GM19328 (cell line): ENCODE measurements around the gene SH3RF2.
"Not testable (repeated sequence)": the region's sequence is repeated elsewhere in the genome, so short reads cannot be mapped to it uniquely, and the experiment has no call there.

Source experiments
- ATAC-seq: cut with Tn5 transposase; IDR thresholded peaks from one replicate; pipeline ENCODE4 v1.9.1; 2021; ENCODE audit warnings: mild to moderate bottlenecking, moderate library complexity; ENCODE audit not compliant: unreplicated experiment

SH3RF2 gene

GRCh38 chr5:146005264-146005663, 68.9 kb downstream of the SH3RF2 start:
- no peak for ATAC-seq

DNA sequence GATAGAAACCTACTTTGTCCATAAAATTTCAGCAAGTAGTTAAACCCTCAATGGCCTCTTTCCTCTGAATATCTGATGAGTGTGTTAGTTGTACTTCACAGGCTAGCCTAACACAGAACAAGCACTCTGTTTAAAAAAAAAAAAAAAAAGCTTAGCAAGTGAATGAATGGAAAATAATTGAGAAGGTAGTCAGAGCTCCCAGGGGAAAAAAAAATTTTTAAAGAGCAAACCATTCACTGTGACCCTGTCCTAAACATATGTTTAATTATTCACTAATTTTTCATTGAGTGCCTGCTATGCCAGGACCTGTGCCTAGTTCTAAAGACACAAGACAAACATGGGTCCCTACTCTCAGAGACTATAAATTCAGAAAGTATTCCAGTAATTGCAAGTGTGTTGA, 69.3 kb downstream of the SH3RF2 start:
- ATAC-seq, result no peak

GRCh38 chr5:146006470-146007190, 70.3 kb downstream of the SH3RF2 start:
- ATAC-seq, result no peak

DNA sequence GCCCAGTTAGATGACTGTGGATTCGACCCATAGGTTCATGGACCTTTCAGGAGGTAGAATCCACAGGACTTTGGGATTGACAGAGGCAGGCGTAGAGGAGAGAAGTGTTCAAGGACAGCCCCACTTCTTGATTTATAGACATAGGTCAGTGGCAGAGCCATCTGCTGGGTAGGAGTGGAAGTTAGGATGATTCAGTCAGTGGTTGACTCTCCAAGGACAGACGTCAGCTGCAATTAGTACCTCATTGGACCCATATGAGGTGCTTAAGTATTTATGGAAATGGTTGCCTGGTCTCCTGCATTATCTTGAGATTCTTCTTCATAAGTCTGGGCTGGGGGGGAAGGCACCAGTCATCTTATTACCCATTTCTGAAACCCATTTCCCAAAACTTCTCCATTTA, 70.9 kb downstream of the SH3RF2 start:
- ATAC-seq, result no peak

DNA sequence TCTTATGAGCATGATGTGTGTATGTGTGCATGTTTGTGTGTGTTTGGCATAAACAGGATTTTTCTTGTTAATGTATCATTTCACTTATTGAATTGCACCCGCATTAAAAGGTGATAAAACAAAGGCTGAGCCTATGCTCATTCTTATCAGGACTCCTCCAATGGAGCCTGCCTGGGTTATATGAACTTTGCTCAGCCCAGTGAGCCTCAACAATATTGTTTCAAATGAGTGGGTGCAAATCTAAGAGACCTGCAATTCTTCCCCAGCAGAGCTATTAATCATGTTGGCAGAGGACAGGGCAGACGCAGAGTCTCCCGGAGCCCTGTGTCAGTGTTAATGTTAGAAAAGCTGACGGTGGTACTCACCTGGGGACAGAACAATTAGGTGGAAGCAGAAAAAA, 71.6 kb downstream of the SH3RF2 start:
- no peak for ATAC-seq

DNA sequence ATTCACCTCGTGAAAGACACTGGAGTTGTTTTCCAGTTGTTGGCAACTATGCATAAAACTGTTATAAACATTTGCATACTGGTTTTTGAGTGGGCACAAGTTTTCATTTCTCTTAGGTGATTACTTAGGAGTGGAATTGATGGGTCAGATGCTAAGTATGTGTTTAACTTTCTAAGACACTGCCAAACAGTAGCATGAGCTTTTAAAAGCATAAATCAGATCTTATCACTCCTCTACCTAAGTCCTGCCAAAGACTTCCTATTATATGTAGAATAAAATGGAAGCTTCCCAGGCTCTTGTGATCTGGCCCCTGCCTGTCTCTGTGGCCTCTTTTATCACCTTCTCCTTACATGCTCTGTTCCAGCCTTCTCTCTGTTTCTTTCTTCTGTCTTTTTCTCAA, 72.6 kb downstream of the SH3RF2 start:
- no peak for ATAC-seq

DNA sequence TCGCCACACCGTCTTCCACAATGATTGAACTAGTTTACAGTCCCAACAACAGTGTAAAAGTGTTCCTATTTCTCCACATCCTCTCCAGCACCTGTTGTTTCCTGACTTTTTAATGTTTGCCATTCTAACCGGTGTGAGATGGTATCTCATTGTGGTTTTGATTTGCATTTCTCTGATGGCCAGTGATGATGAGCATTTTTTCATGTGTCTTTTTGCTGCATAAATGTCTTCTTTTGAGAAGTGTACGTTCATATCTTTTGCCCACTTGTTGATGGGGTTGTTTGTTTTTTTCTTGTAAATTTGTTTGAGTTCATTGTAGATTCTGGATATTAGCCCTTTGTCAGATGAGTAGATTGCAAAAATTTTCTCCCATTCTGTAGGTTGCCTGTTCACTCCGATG, 74.1 kb downstream of the SH3RF2 start:
- ATAC-seq, result not testable (repeated sequence)

DNA sequence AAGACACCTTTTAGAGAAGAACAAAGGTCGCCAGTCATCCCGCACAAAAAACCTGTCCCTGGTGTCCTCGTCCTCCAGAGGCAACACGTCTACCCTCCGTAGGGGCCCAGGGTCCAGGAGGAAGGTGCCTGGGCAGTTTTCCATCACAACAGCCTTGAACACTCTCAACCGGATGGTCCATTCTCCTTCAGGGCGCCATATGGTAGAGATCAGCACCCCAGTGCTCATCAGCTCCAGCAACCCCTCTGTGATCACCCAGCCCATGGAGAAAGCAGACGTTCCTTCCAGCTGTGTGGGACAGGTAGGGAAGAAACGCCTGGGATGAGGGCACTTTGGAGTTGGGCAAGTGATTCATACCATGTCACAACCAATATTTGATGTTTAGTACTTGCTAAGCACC, 77.4 kb downstream of the SH3RF2 start:
- ATAC-seq, result no peak

GRCh38 chr5:146015001-146015400, 78.6 kb downstream of the SH3RF2 start:
- ATAC-seq, result no peak

DNA sequence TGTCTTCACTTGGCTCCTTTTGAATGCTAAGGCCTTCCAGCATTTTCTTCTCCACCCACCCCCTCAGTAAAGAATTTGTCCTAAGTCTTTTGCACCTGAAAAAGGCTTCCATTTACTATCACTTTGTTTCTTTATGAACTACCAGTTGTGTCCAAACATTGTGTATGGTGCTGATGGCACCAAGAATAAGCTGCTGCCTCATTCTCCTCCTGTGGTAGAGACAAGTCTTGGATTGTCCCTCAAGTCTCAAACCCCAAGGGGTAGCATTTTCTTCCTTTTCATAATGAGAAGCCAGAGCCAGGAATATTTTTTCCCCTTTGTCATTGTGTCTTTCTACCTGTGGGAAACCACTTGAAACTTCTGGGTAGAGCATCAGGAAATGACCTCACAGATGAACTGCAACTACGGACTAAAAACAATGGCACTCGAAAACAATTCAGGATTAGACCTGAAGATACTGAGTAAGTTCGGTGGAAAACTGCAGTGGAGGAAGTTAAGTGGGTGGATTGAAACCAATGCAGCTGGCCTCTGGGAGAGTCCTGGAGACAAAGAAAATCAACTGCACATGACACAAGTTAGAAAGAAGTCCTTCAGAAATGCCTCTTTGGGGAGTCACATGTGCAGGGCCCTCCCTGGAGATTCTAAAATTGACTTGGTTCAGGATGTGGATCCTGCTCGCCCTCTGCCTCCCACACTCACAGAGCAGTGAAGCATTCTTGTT, 80.5 kb downstream of the SH3RF2 start:
- ATAC-seq, result no peak

GRCh38 chr5:146018514-146019375, 82.4 kb downstream of the SH3RF2 start:
- no peak for ATAC-seq

DNA sequence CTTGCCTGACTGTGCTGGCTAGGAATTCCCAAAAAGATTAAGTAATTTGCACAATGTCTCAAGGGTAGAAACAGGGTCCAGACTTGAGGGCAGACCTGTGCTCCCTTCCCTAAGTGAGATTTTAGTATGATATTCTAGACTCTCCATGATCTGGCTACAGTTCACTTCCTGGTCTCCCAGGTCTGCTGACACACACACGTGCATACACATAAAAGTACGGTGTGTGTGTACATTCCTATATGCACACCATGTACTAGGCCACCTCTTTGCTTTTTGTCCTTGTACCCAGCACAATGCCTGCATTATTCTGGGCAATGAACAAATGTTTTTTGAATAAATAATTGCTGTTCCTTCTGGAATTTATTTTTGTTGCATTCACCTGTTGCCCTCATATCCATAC, 83.7 kb downstream of the SH3RF2 start:
- ATAC-seq, result no peak

DNA sequence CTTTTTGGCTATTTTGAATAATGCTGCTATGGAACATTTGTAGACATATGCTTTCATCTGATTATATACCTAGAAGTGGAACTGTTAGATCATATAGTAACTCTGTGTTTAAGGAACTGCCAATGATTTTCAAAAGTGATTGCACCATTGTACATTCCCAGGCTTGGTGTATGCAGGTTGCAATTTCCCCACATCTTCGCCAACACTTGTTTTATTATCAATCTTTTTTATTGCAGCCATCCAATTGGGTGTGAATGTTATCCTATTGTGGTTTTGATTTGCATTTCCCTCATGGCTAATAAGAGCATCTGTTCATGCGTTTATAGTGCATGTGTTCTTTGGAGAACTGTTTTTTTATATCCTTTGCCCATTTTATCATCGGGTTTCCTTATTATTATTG, 87.7 kb downstream of the SH3RF2 start:
- ATAC-seq, result no peak

DNA sequence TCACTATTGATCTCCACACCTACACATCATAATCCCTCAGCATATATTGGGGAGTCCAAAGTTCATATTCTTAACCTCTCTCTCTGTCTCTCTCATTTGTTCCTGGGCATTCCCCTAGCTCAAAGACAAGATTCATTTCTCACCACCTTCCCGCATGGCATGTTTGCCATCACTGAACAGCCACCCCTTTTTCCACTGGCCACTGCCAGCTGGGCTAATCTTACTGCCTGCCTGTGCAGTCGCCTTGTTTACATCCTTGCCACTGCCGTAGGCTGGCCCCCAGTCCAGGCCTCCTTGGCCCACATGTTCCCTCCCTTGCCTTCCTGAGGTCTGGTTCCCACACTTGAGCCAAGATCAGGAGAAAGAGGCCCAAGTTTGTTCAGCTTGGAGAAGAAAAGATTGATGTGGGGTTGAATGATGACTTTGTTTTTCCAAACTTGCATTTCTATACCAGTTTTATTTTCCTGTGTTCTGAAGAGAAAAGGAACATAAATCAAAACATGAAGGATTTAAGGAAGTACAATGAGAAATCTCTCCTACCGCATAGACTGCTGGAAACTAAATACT, 88.8 kb downstream of the SH3RF2 start:
- no peak for ATAC-seq

GRCh38 chr5:146025681-146026080, 89.3 kb downstream of the SH3RF2 start:
- ATAC-seq, result no peak

GRCh38 chr5:146026307-146027010, 90.1 kb downstream of the SH3RF2 start:
- no peak for ATAC-seq

- ATAC-seq, result no peak
These were observed 91.4 kb downstream of the SH3RF2 start for GRCh38 chr5:146027751-146028150.

DNA sequence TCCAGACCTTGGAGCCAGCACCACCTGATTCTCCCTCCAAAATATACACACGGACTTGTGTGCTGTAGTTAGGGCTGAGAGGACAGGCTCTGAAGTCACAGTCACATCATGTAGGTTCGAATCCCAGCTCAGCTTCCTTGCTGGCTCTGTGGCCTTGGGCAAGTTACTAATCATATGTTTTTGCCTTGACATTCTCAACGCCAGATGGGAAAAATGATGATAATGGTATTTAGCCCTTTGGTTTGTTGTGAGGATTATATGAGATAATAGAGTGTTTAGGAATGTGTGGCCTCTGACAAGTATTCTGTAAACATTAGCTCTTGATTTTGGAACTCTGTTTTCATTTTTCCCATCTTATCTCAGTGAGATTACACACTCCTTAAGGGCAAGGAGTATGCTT, 96.5 kb downstream of the SH3RF2 start:
- no peak for ATAC-seq

DNA sequence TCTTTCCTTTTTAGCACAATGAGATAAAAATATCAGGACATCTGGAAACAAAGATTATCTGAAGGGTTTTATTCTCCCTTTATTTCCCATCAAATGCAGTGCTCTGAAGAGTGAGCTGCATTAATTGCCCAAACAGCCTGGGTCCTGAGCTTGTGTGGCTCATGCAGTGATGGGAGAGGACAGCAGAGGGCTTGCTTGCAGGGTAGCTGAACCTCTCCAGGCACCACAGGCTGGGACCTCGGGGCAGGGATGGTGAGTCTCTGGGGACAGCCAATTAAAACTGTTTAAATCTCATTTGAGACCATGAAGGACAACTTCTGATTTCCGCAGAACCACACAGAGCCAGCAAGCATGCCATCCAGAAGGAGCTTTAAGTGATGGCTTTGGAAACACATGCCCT, 97.7 kb downstream of the SH3RF2 start:
- no peak for ATAC-seq

DNA sequence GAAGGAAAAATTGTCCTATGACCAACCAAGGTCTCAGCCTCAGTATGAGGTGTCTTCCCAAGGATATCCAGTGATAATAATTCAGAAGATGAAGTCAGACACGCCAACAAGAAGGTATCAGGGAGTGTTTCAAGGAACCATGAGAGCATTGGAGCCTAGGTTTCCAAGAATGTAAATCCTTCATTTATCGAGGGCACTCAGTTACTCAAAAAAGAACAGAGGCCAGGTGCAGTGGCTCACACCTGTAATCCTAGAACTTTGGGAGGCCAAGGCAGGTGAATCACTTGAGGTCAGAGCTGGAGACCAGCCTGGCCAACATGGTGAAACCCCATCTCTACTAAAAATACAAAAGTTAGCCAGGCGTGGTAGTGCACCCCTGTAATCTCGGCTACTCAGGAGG, 98.2 kb downstream of the SH3RF2 start:
- no peak for ATAC-seq

GRCh38 chr5:146039420-146039819, 103.0 kb downstream of the SH3RF2 start:
- no peak for ATAC-seq
